GM12891 (cell line): Measurements from ENCODE around the gene PTPN7.

Experiments
- PAX5 ChIP-seq: IDR thresholded peaks from 2 replicates; pipeline ENCODE4 v1.6.1; 2011; ENCODE audit warnings: low read length, moderate library complexity, mild to moderate bottlenecking; ENCODE audit not compliant: insufficient read depth, severe bottlenecking
- POLR2A ChIP-seq: IDR thresholded peaks from 2 replicates; pipeline ENCODE4 v1.6.1; 2011; ENCODE audit warnings: low read depth, low read length, control low read depth
- POLR2AphosphoS5 ChIP-seq: IDR thresholded peaks from 2 replicates; pipeline ENCODE4 v1.6.1; 2011; ENCODE audit warnings: low read depth, low read length, control low read depth
- SPI1 ChIP-seq: IDR thresholded peaks from 2 replicates; pipeline ENCODE4 v1.6.1; 2011; ENCODE audit warnings: low read depth, low read length, control low read depth
- TAF1 ChIP-seq: IDR thresholded peaks from 2 replicates; pipeline ENCODE4 v1.6.1; 2011; ENCODE audit warnings: low read depth, low read length, control low read depth

- TF ChIP-seq POLR2A = no peak
- TF ChIP-seq SPI1 = no peak
- TF ChIP-seq POLR2AphosphoS5 = no peak
- TF ChIP-seq PAX5 = no peak
- TF ChIP-seq TAF1 = no peak
Observed at GRCh38 chr1:202181586-202181985, 21.2 kb upstream of the PTPN7 start.
